ENCODE results near the gene PARL. TPM values are rescaled to one million over a fixed set of nuclear protein-coding genes. Genes with fewer than 3 reads are reported as not detected.

PARL gene
- total and polyA plus RNA-seq, 9 of the 15 experiments (the other 6 are each of a cell fraction or from before 2014, with no cell fraction given) = 39.5 to 82.4 (median 57.4) TPM

DNA sequence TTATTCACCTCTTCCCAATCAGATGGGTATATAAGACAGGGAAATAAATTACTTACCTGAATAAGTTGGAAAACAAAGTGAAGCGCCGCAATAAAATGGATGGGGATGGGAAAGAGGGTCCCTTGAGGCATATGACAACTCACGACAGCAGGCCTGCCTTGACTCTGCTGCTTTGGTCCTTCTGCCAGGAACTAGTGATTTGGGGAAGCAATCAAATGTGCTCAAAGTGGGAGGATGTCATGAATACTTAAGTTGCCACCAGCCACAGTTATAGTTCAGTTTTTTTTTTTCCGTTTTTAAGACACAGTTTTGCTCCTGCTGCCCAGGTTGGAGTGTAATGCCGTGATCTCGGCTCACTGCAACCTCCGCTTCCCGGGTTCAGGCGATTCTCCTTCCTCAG, 4.6 kb downstream of the PARL start:
- Histone ChIP-seq H3K9ac (ENCODE audit: insufficient read depth in 1 of 2, low read depth in 2 of 2, low read length in 2 of 2) (no peak overlapping the region), H4K20me1 (replicated peaks; ENCODE audit: control insufficient read depth, insufficient read depth, low read length) (peaks cover 10% of the 10 kb centered on the region), H3K36me3 (ENCODE audit: control insufficient read depth, insufficient read depth, low read length) (peaks cover 37% of the 10 kb centered on the region; the same call in 2 of the 3 replicates), H3K9me3 (replicated peaks; ENCODE audit: control insufficient read depth, insufficient read depth, low read depth, low read length) (no peaks in the 10 kb centered on the region), H3K4me1 (replicated peaks in 1 of 2; ENCODE audit: control insufficient read depth in 2 of 2, insufficient read depth in 2 of 2, low read length in 2 of 2) (peaks cover 18 to 32% of the 10 kb centered on the region in 2 experiments), H3K4me3 (no peak overlapping the region), H2AFZ (ENCODE audit: low read depth, low read length) (no peak overlapping the region), H3K4me2 (ENCODE audit: insufficient read depth, low read length) (no peak overlapping the region), H3K27me3 (ENCODE audit: control insufficient read depth in 2 of 2, insufficient read depth in 2 of 2, low read length in 2 of 2) (no peaks in the 10 kb centered on the region), H3K9me1 (ENCODE audit: control insufficient read depth, insufficient read depth, low read length) (peaks cover 10% of the 10 kb centered on the region), H3K79me2 (ENCODE audit: control insufficient read depth, insufficient read depth, low read length) (peaks cover 72% of the 10 kb centered on the region), H3K27ac (ENCODE audit: extremely low read depth, low read depth, low read length) (no peak overlapping the region)
- TF ChIP-seq, protein P1, sequence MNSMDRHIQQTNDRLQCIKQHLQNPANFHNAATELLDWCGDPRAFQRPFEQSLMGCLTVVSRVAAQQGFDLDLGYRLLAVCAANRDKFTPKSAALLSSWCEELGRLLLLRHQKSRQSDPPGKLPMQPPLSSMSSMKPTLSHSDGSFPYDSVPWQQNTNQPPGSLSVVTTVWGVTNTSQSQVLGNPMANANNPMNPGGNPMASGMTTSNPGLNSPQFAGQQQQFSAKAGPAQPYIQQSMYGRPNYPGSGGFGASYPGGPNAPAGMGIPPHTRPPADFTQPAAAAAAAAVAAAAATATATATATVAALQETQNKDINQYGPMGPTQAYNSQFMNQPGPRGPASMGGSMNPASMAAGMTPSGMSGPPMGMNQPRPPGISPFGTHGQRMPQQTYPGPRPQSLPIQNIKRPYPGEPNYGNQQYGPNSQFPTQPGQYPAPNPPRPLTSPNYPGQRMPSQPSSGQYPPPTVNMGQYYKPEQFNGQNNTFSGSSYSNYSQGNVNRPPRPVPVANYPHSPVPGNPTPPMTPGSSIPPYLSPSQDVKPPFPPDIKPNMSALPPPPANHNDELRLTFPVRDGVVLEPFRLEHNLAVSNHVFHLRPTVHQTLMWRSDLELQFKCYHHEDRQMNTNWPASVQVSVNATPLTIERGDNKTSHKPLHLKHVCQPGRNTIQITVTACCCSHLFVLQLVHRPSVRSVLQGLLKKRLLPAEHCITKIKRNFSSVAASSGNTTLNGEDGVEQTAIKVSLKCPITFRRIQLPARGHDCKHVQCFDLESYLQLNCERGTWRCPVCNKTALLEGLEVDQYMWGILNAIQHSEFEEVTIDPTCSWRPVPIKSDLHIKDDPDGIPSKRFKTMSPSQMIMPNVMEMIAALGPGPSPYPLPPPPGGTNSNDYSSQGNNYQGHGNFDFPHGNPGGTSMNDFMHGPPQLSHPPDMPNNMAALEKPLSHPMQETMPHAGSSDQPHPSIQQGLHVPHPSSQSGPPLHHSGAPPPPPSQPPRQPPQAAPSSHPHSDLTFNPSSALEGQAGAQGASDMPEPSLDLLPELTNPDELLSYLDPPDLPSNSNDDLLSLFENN (IDR thresholded peaks at IDR 0.05; ENCODE audit: low read depth in 2 of 2, low read length in 2 of 2) = no peak
- TF ChIP-seq CC2D1A (IDR thresholded peaks at IDR 0.05) (no peak), HMG20B (CRISPR knock-in tag; IDR thresholded peaks at IDR 0.05) (no peak), SMARCA4 (IDR thresholded peaks at IDR 0.05) (no peak), HNRNPLL (IDR thresholded peaks at IDR 0.05; ENCODE audit: low read depth, low read length, poor library complexity, severe bottlenecking) (no peak), CREM (IDR thresholded peaks at IDR 0.05; ENCODE audit: low read depth) (no peak), PYGO2 (tag; IDR thresholded peaks at IDR 0.05) (no peak), JUNB (CRISPR knock-in tag; conservative IDR thresholded peaks at IDR 0.05) (no peak), CCAR2 (IDR thresholded peaks at IDR 0.05; ENCODE audit: low read depth, low read length) (no peak), KDM4B (IDR thresholded peaks at IDR 0.05; ENCODE audit: borderline replicate concordance in 2 of 2, low read depth in 1 of 2) (no peak), ATF1 (CRISPR knock-in tag; IDR thresholded peaks at IDR 0.05) (no peak), ATF1 (tag; IDR thresholded peaks at IDR 0.05) (no peak), EGR1 (conservative IDR thresholded peaks at IDR 0.05) (no peak)
- TF ChIP-seq, protein P2, sequence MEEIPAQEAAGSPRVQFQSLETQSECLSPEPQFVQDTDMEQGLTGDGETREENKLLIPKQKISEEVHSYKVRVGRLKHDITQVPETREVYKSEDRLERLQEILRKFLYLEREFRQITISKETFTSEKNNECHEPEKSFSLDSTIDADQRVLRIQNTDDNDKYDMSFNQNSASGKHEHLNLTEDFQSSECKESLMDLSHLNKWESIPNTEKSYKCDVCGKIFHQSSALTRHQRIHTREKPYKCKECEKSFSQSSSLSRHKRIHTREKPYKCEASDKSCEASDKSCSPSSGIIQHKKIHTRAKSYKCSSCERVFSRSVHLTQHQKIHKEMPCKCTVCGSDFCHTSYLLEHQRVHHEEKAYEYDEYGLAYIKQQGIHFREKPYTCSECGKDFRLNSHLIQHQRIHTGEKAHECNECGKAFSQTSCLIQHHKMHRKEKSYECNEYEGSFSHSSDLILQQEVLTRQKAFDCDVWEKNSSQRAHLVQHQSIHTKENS (CRISPR knock-in tag; IDR thresholded peaks at IDR 0.05) = no peak
- TF ChIP-seq, protein P3, sequence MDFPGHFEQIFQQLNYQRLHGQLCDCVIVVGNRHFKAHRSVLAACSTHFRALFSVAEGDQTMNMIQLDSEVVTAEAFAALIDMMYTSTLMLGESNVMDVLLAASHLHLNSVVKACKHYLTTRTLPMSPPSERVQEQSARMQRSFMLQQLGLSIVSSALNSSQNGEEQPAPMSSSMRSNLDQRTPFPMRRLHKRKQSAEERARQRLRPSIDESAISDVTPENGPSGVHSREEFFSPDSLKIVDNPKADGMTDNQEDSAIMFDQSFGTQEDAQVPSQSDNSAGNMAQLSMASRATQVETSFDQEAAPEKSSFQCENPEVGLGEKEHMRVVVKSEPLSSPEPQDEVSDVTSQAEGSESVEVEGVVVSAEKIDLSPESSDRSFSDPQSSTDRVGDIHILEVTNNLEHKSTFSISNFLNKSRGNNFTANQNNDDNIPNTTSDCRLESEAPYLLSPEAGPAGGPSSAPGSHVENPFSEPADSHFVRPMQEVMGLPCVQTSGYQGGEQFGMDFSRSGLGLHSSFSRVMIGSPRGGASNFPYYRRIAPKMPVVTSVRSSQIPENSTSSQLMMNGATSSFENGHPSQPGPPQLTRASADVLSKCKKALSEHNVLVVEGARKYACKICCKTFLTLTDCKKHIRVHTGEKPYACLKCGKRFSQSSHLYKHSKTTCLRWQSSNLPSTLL (IDR thresholded peaks at IDR 0.05) = no peak
- POLR2A ChIA-PET = interaction anchor here (0.6 kb wide), 1 partner anchor 118 kb away, joined by 3 read pairs; no protein-coding TSS in a partner anchor
- intact Hi-C loops (cut with micrococcal nuclease) (loop anchor here (5.0 kb wide), 1 partner anchor 693 kb away; no protein-coding TSS in a partner anchor), in situ Hi-C loops (cut with MboI) (no loop called here)
- FAIRE-seq (no peak), ATAC-seq (no peak), DNase-seq (ENCODE audit: extremely low read depth in 1 of 4, low spot score in 3 of 4) (no peak)
- BruUV-seq (replicated peaks) = no TSS peak
- WGBS (ENCODE audit: insufficient coverage, low coverage, missing lambda C conversion rate) = 89% methylated on average over 7 of the region's 9 CpGs
- CTCF ChIA-PET (ENCODE audit: low intra/inter-chr PET ratio) = no interaction called here
